Transverse colon (tissue), 3 donors: ENCODE results near the gene NEUROD2.

Experiments
- POLR2A ChIP-seq: fragments of 450-650 bp; IDR thresholded peaks from one replicate; pipeline ENCODE4 v1.6.1; 2016; ENCODE audit warnings: antibody characterized with exemption, mild to moderate bottlenecking, moderate library complexity
- TF ChIP-seq, protein P1 (sequence below), 5 experiments: fragments of 200-600 bp in 3 of 5; fragments of 450-650 bp in 2 of 5; sonication (generic) in 3 of 5; IDR thresholded peaks; 1 replicate in 2 of 5; 2 replicates in 3 of 5; pipeline ENCODE4 v1.5.1; 2016 to 2017; ENCODE audit warnings: antibody characterized with exemption in 5 of 5, inconsistent platforms in 3 of 5, mild to moderate bottlenecking in 2 of 5, moderate library complexity in 1 of 5

DNA sequence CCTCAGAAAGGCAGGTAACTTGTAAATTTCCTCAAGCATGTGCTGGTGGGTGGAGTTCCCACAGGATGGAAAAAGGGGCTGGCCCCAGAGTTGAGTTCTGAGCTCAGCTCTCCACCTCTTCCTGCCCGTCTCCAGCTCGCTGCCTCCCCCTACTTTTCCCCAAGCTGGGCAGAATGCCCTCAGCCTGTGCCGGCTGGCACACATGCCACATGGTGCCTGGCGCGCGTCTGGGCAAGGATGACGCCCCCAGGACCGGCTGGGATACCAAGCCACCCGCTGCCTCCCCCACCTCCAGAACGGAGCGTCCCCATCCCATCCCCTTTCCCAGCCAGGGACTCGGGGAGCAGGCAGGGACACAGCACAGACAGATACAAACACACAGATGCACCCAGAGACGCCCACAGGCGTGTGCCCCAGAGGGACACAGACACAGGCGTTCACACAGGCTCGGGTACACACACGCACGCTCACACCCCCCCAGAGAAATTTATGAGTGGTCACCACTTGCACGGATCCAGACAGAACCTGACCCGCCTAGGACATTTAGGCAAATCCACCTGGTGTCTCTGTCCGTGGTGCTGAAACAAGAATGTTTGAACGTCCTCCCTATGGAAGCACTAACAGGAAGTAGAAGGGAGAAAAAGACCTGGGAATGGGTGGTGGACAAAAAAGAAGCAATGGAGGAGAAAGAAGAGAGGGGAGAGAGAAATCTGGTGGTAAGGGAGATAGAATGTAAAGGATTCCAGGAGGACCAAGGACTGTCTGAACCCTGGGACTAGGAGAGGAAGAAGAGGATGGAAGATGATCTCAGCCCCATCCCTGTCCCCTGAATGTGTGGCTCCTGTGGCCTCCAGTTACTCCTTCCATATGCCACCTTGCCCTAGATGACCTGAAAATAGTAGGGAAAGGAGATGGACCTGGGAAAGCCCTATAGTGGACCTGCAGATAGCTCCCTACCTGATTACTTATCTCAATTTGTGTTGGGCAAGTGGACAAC is 15.5 kb downstream of the NEUROD2 start:
- TF ChIP-seq, protein P1, sequence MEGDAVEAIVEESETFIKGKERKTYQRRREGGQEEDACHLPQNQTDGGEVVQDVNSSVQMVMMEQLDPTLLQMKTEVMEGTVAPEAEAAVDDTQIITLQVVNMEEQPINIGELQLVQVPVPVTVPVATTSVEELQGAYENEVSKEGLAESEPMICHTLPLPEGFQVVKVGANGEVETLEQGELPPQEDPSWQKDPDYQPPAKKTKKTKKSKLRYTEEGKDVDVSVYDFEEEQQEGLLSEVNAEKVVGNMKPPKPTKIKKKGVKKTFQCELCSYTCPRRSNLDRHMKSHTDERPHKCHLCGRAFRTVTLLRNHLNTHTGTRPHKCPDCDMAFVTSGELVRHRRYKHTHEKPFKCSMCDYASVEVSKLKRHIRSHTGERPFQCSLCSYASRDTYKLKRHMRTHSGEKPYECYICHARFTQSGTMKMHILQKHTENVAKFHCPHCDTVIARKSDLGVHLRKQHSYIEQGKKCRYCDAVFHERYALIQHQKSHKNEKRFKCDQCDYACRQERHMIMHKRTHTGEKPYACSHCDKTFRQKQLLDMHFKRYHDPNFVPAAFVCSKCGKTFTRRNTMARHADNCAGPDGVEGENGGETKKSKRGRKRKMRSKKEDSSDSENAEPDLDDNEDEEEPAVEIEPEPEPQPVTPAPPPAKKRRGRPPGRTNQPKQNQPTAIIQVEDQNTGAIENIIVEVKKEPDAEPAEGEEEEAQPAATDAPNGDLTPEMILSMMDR (IDR thresholded peaks at IDR 0.05): no peak
- TF ChIP-seq POLR2A: no peak
